Psoas muscle (tissue), 8 donors: Measurements from ENCODE around the gene BAD. TPM values are rescaled to one million over a fixed set of nuclear protein-coding genes. Genes with fewer than 3 reads are reported as not detected.

Experiments used
- ATAC-seq, 4 donors: fragments of 200-7000 bp; cut with Tn5 transposase; one replicate each; pipeline ENCODE4 v1.9.1; 2020; ENCODE audit warnings: moderate library complexity in 3 of 4, mild to moderate bottlenecking in 2 of 4
- DNase-seq, 2 donors: peaks; one replicate each; pipeline ENCODE4 v3.0.0-alpha.2; 2020
- H3K27ac ChIP-seq: fragments of 200-600 bp; one replicate; pipeline ENCODE4 v1.8.0; 2022
- H3K27me3 ChIP-seq, 3 donors: fragments of 200-600 bp in 1 of 3; one replicate each; pipeline versions ENCODE4 v1.6.1 to v1.8.0; 2013 to 2022; ENCODE audit warnings: low read length in 2 of 3, mild to moderate bottlenecking in 2 of 3, moderate library complexity in 1 of 3; ENCODE audit not compliant: insufficient read depth in 3 of 3
- H3K36me3 ChIP-seq, 2 donors: fragments of 200-600 bp in 1 of 2; one replicate each; pipeline versions ENCODE4 v1.6.1 to v1.8.0; 2013 to 2022; ENCODE audit warnings: low read depth in 1 of 2, mild to moderate bottlenecking in 1 of 2, moderate library complexity in 1 of 2; ENCODE audit not compliant: insufficient read depth in 1 of 2
- H3K4me1 ChIP-seq: fragments of 200-600 bp; one replicate; pipeline ENCODE4 v1.8.0; 2022
- H3K4me3 ChIP-seq: fragments of 200-600 bp; one replicate; pipeline ENCODE4 v1.8.0; 2022; ENCODE audit warnings: mild to moderate bottlenecking
- H3K9me3 ChIP-seq: fragments of 200-600 bp; one replicate; pipeline ENCODE4 v1.8.0; 2022
- WGBS, 3 donors: extraction: QIAGEN DNeasy Blood & Tissue Kit; methylation state at CpG; one replicate each; pipeline versions ENCODE4 v1.1.6 to v1.1.7; 2013; 5-methylcytosine and 5-hydroxymethylcytosine counted together
- intact Hi-C, 2 donors: fragments of 100-400 bp; cut with DNase I; formaldehyde crosslinking; loops; one replicate each; pipeline versions ENCODE4 v1.11.0 to v1.14.2; 2022
- polyA plus RNA-seq, 3 donors: library from polyadenylated mRNA; stranded (reverse); fragments of 200-250 nt; gene quantifications; one replicate each; pipeline ENCODE4 v1.2.3, GENCODE V29; 2013
- total RNA-seq, 4 donors: library from RNA; stranded (reverse); fragmentation: NEBNext Ultra II Directional in 2 of 4; extraction: Animal tissue kit (Norgen Biotek cat#: 25700) in 2 of 4; gene quantifications; one replicate each; pipeline versions ENCODE4 v1.2.1 to v1.2.4, GENCODE V29; 2021 to 2023
- TF ChIP-seq, protein P1 (sequence below): fragments of 200-600 bp; IDR thresholded peaks from one replicate; pipeline ENCODE4 v1.8.0; 2022; ENCODE audit warnings: antibody characterized with exemption
- donor health status: healthy with polysubstance abuse.
- donor health status: DM: no; HTN: no; CAD: no; lungs with moderate emphysema.
- donor health status: Bipolar disorder and iron deficiency.
- donor health status: healthy.
- donor health status: DM: yes; HTN: yes; CAD: no.
- donor health status: DM: no; HTN: no; CAD: no.
- donor health status: DM: no; HTN: no; CAD: no.
- donor health status: DM: yes; HTN: yes; CAD: no.

Gene BAD
- total and polyA plus RNA-seq, 7 donors: 27.7 to 135 (median 30.5) TPM

DNA sequence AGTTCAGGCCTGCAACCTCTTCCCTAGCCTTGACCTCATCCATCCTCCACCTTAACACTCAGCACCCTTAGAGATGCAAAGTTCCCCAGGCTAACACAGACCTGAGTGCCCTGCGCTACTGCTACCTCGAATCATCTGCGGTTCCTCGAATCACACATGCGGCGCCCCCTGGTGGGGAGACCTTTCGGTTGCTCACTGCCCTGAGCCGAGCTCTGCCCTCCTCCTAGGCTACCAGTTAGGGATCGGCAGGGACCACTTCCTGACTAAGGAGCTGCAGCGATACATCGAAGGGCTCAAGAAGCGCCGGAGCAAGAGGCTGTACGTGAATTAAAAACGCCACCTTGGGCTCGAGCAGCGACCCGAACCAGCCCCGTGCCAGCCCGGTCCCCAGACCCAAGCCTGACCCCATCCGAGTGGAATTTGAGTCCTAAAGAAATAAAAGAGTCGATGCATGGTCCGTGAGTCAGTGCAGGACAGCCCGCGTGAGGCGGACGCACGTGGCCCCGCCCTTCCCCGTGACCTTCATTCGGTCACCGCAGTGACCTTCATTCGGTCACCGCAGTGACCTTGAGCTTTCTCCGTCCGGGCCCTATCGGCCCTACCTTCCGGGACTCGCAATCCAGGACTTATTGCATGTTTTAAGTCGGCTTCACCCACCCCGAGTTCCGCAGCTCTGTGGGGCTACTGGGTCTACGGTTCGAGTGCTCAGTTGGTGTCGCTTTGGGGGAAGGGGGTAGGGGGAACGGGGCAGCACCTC lies 20.0 kb upstream of the BAD start:
- TF ChIP-seq, protein P1, sequence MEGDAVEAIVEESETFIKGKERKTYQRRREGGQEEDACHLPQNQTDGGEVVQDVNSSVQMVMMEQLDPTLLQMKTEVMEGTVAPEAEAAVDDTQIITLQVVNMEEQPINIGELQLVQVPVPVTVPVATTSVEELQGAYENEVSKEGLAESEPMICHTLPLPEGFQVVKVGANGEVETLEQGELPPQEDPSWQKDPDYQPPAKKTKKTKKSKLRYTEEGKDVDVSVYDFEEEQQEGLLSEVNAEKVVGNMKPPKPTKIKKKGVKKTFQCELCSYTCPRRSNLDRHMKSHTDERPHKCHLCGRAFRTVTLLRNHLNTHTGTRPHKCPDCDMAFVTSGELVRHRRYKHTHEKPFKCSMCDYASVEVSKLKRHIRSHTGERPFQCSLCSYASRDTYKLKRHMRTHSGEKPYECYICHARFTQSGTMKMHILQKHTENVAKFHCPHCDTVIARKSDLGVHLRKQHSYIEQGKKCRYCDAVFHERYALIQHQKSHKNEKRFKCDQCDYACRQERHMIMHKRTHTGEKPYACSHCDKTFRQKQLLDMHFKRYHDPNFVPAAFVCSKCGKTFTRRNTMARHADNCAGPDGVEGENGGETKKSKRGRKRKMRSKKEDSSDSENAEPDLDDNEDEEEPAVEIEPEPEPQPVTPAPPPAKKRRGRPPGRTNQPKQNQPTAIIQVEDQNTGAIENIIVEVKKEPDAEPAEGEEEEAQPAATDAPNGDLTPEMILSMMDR: peak; percentile 83
- H3K27me3 ChIP-seq: peaks cover 0 to 23% (median 4%) of the 10 kb centered on the region in 3 donors
- intact Hi-C loops: loop anchor here (5.0 kb wide), 2 partner anchors 52 to 97 kb away; partner anchors contain the start of genes FERMT3 (in 1 of the 2) and PLCB3 (in 1 of the 2)
- 0 to 1% (median 1%) methylated on average over 46 of the region's 46 CpGs for WGBS, 3 donors
- H3K36me3 ChIP-seq: peaks cover 5 to 8% of the 10 kb centered on the region in 2 donors
- peak; percentile 94 to 96 for DNase-seq
- H3K27ac ChIP-seq: peak overlapping the region; percentile 90
- peak overlapping the region; percentile 87 for H3K4me3 ChIP-seq
- H3K4me1 ChIP-seq: peaks cover 32% of the 10 kb centered on the region
- peak; percentile 56 to 73 (median 64) for ATAC-seq
- no peaks in the 10 kb centered on the region for H3K9me3 ChIP-seq

GRCh38 chr11:64304032-64304315 lies 19.5 kb upstream of the BAD start:
- intact Hi-C loops: loop anchor here (5.0 kb wide), 2 partner anchors 52 to 97 kb away; partner anchors contain the start of genes FERMT3 (in 1 of the 2) and PLCB3 (in 1 of the 2)
- DNase-seq (no peak), ATAC-seq (no peak)
- peak overlapping the region; percentile 90 for H3K27ac ChIP-seq
- peak overlapping the region; percentile 87 for H3K4me3 ChIP-seq
- no peaks in the 10 kb centered on the region for H3K9me3 ChIP-seq
- peaks cover 35% of the 10 kb centered on the region for H3K4me1 ChIP-seq
- WGBS, 3 donors: 52 to 59% (median 57%) methylated on average over 5 of the region's 5 CpGs
- H3K27me3 ChIP-seq: peaks cover 0 to 28% (median 4%) of the 10 kb centered on the region in 3 donors
- TF ChIP-seq, protein P1: no peak
- H3K36me3 ChIP-seq: peaks cover 5 to 8% of the 10 kb centered on the region in 2 donors

- ATAC-seq: no peak
- Histone ChIP-seq H3K9me3 (no peaks in the 10 kb centered on the region), H3K4me3 (peak overlapping the region; percentile 87), H3K27ac (peak overlapping the region; percentile 90), H3K4me1 (peaks cover 35% of the 10 kb centered on the region), H3K27me3 (peaks cover 0 to 34% (median 6%) of the 10 kb centered on the region in 3 donors), H3K36me3 (peaks cover 5 to 8% of the 10 kb centered on the region in 2 donors)
- intact Hi-C loops: loop anchor here (5.0 kb wide), 2 partner anchors 51 to 96 kb away; partner anchors contain the start of genes FERMT3 (in 1 of the 2) and PLCB3 (in 1 of the 2)
- WGBS, 3 donors: 75 to 82% (median 78%) methylated on average over 13 of the region's 13 CpGs
- TF ChIP-seq, protein P1: no peak
- DNase-seq: no peak
Observed at GRCh38 chr11:64303109-64304031, 18.9 kb upstream of the BAD start.

DNA sequence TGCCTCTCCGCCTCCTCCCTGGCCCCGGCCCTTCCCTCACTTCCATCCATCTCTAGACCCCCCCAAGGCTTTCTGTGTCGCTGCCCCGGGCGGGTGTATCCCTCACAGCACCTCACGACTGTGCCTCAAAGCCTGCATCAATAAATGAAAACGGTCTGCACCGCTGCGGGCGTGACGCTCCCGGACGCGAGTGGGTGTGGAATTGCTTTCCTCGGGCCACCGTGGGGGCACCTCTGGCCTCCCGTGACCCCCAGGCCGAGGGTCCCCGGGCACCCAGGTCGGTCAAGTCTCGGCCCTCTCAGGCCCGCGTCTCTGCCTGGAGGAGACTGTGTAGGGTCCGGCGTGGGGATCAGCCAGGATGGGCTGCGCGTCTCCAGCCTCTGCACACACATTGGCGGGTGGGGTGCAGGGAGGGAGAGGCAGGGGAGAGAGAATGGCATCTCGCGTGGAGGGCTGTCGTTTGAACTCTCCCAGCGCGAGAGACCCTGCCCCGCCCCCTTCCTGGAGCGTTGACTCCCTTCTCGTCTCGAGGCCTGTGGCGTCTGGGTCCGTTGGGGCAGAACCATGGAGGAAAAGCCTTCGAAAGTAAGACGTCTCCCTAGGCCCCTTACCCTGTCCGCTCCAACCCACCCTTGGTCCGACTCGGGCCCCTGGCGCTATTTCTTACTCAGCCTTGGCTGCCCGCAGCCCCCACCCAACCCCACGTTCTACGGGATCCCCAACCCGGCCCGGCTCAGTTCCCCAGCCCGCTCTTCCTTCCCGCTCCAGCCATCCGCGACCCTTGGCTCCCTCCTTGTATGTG lies 15.6 kb upstream of the BAD start, which contains the start of gene CATSPERZ:
CATSPERZ (plus strand) TSS at position 512 of the 802 bp plus-strand sequence; CDS start at position 565, 53 bp downstream.
- WGBS, 3 donors: 11 to 17% (median 16%) methylated on average over 49 to 54 of the region's 54 CpGs
- Histone ChIP-seq H3K27me3 (peaks cover 0 to 66% (median 25%) of the 10 kb centered on the region in 3 donors), H3K27ac (no peak within 1 kb of the TSS)

More for the DNA sequence above, 15.6 kb upstream of the BAD start, which contains the start of gene CATSPERZ:
- Histone ChIP-seq H3K9me3 (no peaks in the 10 kb centered on the region), H3K36me3 (no peaks in the 10 kb centered on the region), H3K4me1 (peaks cover 29% of the 10 kb centered on the region), H3K4me3 (peak within 1 kb of the TSS; percentile 67)
- ATAC-seq (peak in 1 of 4 donors; percentile 1), DNase-seq (no peak)
- intact Hi-C loops: loop anchor here (2.0 to 5.0 kb wide), 3 partner anchors 48 to 95 kb away; partner anchors contain the start of genes FERMT3 (in 1 of the 2) and PLCB3 (in 1 of the 2)
- TF ChIP-seq, protein P1: no peak
